ENCODE data around the gene MCF2L. TPM values are rescaled to one million over a fixed set of nuclear protein-coding genes. Genes with fewer than 3 reads are reported as not detected.
"Not testable (repeated sequence)": the region's sequence is repeated elsewhere in the genome, so short reads cannot be mapped to it uniquely, and the experiment has no call there.

Gene MCF2L
- polyA plus RNA-seq, 1 donor from 2014 or later, result 88.0 TPM

GRCh38 chr13:113029487-113030258 lies 60.7 kb downstream of the MCF2L start:
- Histone ChIP-seq H3K4me2 (ENCODE audit: low read length) (no peak overlapping the region), H3K79me2 (replicated peaks; ENCODE audit: insufficient read depth, low read length) (no peaks in the 10 kb centered on the region), H3K27ac (ENCODE audit: low read length) (no peak overlapping the region), H3F3A (ENCODE audit: insufficient read depth, low read length, poor library complexity, severe bottlenecking) (no peaks in the 10 kb centered on the region), H3K4me3 (ENCODE audit: low read length) (no peak overlapping the region), H3K27me3 (ENCODE audit: insufficient read depth, low read depth, low read length) (no peaks in the 10 kb centered on the region), H3K9ac (ENCODE audit: low read length) (no peak overlapping the region), H2AFZ (ENCODE audit: low read depth, low read length) (no peak overlapping the region), H3K9me3 (ENCODE audit: low read length) (no peaks in the 10 kb centered on the region), H3K36me3 (ENCODE audit: insufficient read depth, low read length) (no peaks in the 10 kb centered on the region), H3K9me2 (ENCODE audit: insufficient read depth, low read length) (no peaks in the 10 kb centered on the region), H4K20me1 (ENCODE audit: insufficient read depth) (no peaks in the 10 kb centered on the region)
- TF ChIP-seq TAF1 (IDR thresholded peaks at IDR 0.05; ENCODE audit: low read depth) (no peak), CTCF (IDR thresholded peaks at IDR 0.05; ENCODE audit: poor library complexity, severe bottlenecking) (peak; percentile 83), RAD21 (conservative IDR thresholded peaks at IDR 0.05) (peak; percentile 77), SMC3 (conservative IDR thresholded peaks at IDR 0.05; ENCODE audit: poor library complexity) (peak; percentile 87)

- H3K4me2 ChIP-seq (ENCODE audit: low read length); H3K9me3 ChIP-seq (ENCODE audit: low read length); H3K79me2 ChIP-seq (replicated peaks; ENCODE audit: insufficient read depth, low read length); H3K9me2 ChIP-seq (ENCODE audit: insufficient read depth, low read length); H3K9ac ChIP-seq (ENCODE audit: low read length); H4K20me1 ChIP-seq (ENCODE audit: insufficient read depth); H2AFZ ChIP-seq (ENCODE audit: low read depth, low read length); H3K27me3 ChIP-seq (ENCODE audit: insufficient read depth, low read depth, low read length); H3K4me3 ChIP-seq (ENCODE audit: low read length); H3K27ac ChIP-seq (ENCODE audit: low read length); H3F3A ChIP-seq (ENCODE audit: insufficient read depth, low read length, poor library complexity, severe bottlenecking); H3K36me3 ChIP-seq (ENCODE audit: insufficient read depth, low read length): not testable (repeated sequence)
Measured at GRCh38 chr13:113030259-113030640, 61.2 kb downstream of the MCF2L start.

GRCh38 chr13:113031465-113031864 lies 62.5 kb downstream of the MCF2L start:
- no peaks in the 10 kb centered on the region for H3K27me3 ChIP-seq (ENCODE audit: insufficient read depth, low read depth, low read length)
- H3K4me3 ChIP-seq (ENCODE audit: low read length), result no peak overlapping the region
- no peaks in the 10 kb centered on the region for H3F3A ChIP-seq (ENCODE audit: insufficient read depth, low read length, poor library complexity, severe bottlenecking)
- no peak overlapping the region for H3K9ac ChIP-seq (ENCODE audit: low read length)
- no peaks in the 10 kb centered on the region for H3K9me2 ChIP-seq (ENCODE audit: insufficient read depth, low read length)
- H3K4me2 ChIP-seq (ENCODE audit: low read length), result no peak overlapping the region
- no peaks in the 10 kb centered on the region for H3K9me3 ChIP-seq (ENCODE audit: low read length)
- no peaks in the 10 kb centered on the region for H3K36me3 ChIP-seq (ENCODE audit: insufficient read depth, low read length)
- no peaks in the 10 kb centered on the region for H3K79me2 ChIP-seq (replicated peaks; ENCODE audit: insufficient read depth, low read length)
- TF ChIP-seq EP300 (conservative IDR thresholded peaks at IDR 0.05; ENCODE audit: poor library complexity, severe bottlenecking), result no peak
- no peak for TF ChIP-seq REST (IDR thresholded peaks at IDR 0.05; ENCODE audit: borderline replicate concordance)
- TF ChIP-seq RAD21 (conservative IDR thresholded peaks at IDR 0.05), result no peak
- no peak for TF ChIP-seq POLR2AphosphoS5 (IDR thresholded peaks at IDR 0.05)
- TF ChIP-seq EZH2 (IDR thresholded peaks at IDR 0.05; ENCODE audit: borderline replicate concordance, insufficient read depth, low read length, poor library complexity, severe bottlenecking), result no peak
- TF ChIP-seq SMC3 (conservative IDR thresholded peaks at IDR 0.05; ENCODE audit: poor library complexity), result no peak
- no peak for TF ChIP-seq TAF1 (IDR thresholded peaks at IDR 0.05; ENCODE audit: low read depth)
- TF ChIP-seq MXI1 (conservative IDR thresholded peaks at IDR 0.05; ENCODE audit: poor library complexity, severe bottlenecking), result no peak
- no peak for TF ChIP-seq CTCF (IDR thresholded peaks at IDR 0.05; ENCODE audit: poor library complexity, severe bottlenecking)
- no peak overlapping the region for H2AFZ ChIP-seq (ENCODE audit: low read depth, low read length)
- no peak overlapping the region for H3K27ac ChIP-seq (ENCODE audit: low read length)
- no peaks in the 10 kb centered on the region for H4K20me1 ChIP-seq (ENCODE audit: insufficient read depth)

Measured in neural cell (in vitro differentiated cells).